SU-DHL-6 (cell line): ENCODE data around the gene LRRC63.

Experiments
- H2AFZ ChIP-seq: fragments of 200-600 bp; sonication (generic); 2 replicates; pipeline ENCODE4 v1.6.1; 2014; ENCODE audit warnings: low read depth, mild to moderate bottlenecking, moderate library complexity, mixed read lengths, antibody characterized with exemption, low read length; ENCODE audit not compliant: severe bottlenecking
- H3F3A ChIP-seq: fragments of 200-600 bp; shearing (Covaris generic); 2 replicates; pipeline ENCODE4 v1.6.0; 2016; ENCODE audit warnings: antibody characterized with exemption, mild to moderate bottlenecking; ENCODE audit not compliant: insufficient read depth
- H3K27ac ChIP-seq: fragments of 200-600 bp; sonication (generic); 2 replicates; pipeline ENCODE4 v1.5.1; 2016; ENCODE audit warnings: low read depth, mild to moderate bottlenecking, low read length, moderate library complexity, mixed read lengths
- H3K27me3 ChIP-seq: fragments of 200-600 bp; sonication (generic), shearing (Covaris generic); 2 replicates; pipeline ENCODE4 v1.6.0; 2014; ENCODE audit warnings: mild to moderate bottlenecking, low read length
- H3K36me3 ChIP-seq: fragments of 200-600 bp; sonication (generic); 2 replicates; pipeline ENCODE4 v1.6.1; 2014; ENCODE audit warnings: mild to moderate bottlenecking, low read length, mixed read lengths
- H3K4me2 ChIP-seq: fragments of 300-600, 200-600 bp; shearing (Covaris generic), sonication (generic); 2 replicates; pipeline ENCODE4 v1.6.0; 2014; ENCODE audit warnings: low read length, low read depth, mild to moderate bottlenecking; ENCODE audit not compliant: poor library complexity, severe bottlenecking
- H3K4me3 ChIP-seq: fragments of 200-600 bp; sonication (generic); 2 replicates; pipeline ENCODE4 v1.5.1; 2014; ENCODE audit warnings: antibody characterized with exemption, low read length, mild to moderate bottlenecking, mixed read lengths; ENCODE audit not compliant: insufficient read depth, poor library complexity, severe bottlenecking
- H3K79me2 ChIP-seq: fragments of 200-600 bp; sonication (generic); 2 replicates; pipeline ENCODE4 v1.6.1; 2014; ENCODE audit warnings: mild to moderate bottlenecking, low read length, moderate library complexity; ENCODE audit not compliant: insufficient read depth
- H3K9ac ChIP-seq: fragments of 200-600 bp; sonication (generic); 2 replicates; pipeline ENCODE4 v1.7.0; 2014; ENCODE audit warnings: mild to moderate bottlenecking, low read length
- H3K9me2 ChIP-seq: fragments of 200-600 bp; sonication (generic); replicated peaks from 2 replicates; pipeline ENCODE4 v1.6.1; 2014; ENCODE audit warnings: low read length; ENCODE audit not compliant: insufficient read depth
- H3K9me3 ChIP-seq: fragments of 200-600 bp; sonication (generic); 2 replicates; pipeline ENCODE4 v1.6.1; 2014; ENCODE audit warnings: low read length, mixed read lengths; ENCODE audit not compliant: insufficient read depth
- H4K20me1 ChIP-seq: fragments of 200-600 bp; sonication (generic); 2 replicates; pipeline ENCODE4 v1.6.1; 2014; ENCODE audit warnings: low read depth, mild to moderate bottlenecking, antibody characterized with exemption, low read length, moderate library complexity, mixed read lengths
- EZH2phosphoT487 ChIP-seq: fragments of 200-600 bp; sonication (generic), shearing (Covaris generic); conservative IDR thresholded peaks from 2 replicates; pipeline ENCODE4 v1.6.1; 2018; ENCODE audit warnings: mild to moderate bottlenecking, antibody characterized with exemption, low read length, moderate library complexity, mixed read lengths
- TF ChIP-seq, protein P1 (sequence below): fragments of 200-600 bp; sonication (generic); IDR thresholded peaks from one replicate; pipeline ENCODE4 v1.5.1; 2017; ENCODE audit warnings: antibody characterized with exemption, mild to moderate bottlenecking, low read length, moderate library complexity; ENCODE audit not compliant: insufficient read depth, poor library complexity, severe bottlenecking

The LRRC63 gene

DNA sequence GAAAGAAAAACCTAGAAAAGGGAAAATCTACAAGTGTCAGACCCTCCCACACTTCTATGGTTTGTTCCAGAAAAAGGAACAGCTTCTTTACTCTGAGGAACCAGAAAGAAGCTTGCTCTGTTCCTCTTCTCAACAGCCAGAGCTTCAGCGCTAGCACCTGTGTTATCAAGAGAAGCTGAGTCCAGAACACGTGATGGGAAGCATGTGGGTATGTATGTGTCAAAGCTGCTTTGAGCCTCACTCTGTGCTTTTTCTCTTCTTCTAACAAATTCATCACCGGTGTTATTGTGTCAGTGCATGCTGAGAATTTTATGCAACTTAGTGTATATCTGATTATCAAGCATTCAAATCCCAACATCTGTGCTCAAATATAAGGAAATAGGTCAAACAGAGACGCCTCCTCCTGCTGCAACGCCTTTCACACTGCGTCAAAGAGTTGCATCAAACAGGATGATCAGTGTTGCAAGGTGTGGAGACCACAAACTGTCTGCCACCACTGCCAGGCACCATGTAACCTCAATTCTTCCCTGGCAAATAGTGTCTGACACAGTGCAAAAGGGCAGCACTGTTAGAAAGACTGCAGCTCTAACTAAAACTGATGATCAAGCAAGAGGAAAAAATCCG is 83.9 kb downstream of the LRRC63 start:
- Histone ChIP-seq H3K27me3 (no peaks in the 10 kb centered on the region), H2AFZ (peak overlapping the region; percentile 21), H3K36me3 (no peaks in the 10 kb centered on the region), H4K20me1 (no peaks in the 10 kb centered on the region), H3K4me3 (no peak overlapping the region), H3K27ac (no peak overlapping the region), H3F3A (no peaks in the 10 kb centered on the region), H3K4me2 (no peak overlapping the region), H3K79me2 (no peaks in the 10 kb centered on the region), H3K9ac (no peak overlapping the region), H3K9me2 (no peaks in the 10 kb centered on the region), H3K9me3 (no peaks in the 10 kb centered on the region)
- no peak for TF ChIP-seq EZH2phosphoT487
- TF ChIP-seq, protein P1, sequence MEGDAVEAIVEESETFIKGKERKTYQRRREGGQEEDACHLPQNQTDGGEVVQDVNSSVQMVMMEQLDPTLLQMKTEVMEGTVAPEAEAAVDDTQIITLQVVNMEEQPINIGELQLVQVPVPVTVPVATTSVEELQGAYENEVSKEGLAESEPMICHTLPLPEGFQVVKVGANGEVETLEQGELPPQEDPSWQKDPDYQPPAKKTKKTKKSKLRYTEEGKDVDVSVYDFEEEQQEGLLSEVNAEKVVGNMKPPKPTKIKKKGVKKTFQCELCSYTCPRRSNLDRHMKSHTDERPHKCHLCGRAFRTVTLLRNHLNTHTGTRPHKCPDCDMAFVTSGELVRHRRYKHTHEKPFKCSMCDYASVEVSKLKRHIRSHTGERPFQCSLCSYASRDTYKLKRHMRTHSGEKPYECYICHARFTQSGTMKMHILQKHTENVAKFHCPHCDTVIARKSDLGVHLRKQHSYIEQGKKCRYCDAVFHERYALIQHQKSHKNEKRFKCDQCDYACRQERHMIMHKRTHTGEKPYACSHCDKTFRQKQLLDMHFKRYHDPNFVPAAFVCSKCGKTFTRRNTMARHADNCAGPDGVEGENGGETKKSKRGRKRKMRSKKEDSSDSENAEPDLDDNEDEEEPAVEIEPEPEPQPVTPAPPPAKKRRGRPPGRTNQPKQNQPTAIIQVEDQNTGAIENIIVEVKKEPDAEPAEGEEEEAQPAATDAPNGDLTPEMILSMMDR, result no peak

DNA sequence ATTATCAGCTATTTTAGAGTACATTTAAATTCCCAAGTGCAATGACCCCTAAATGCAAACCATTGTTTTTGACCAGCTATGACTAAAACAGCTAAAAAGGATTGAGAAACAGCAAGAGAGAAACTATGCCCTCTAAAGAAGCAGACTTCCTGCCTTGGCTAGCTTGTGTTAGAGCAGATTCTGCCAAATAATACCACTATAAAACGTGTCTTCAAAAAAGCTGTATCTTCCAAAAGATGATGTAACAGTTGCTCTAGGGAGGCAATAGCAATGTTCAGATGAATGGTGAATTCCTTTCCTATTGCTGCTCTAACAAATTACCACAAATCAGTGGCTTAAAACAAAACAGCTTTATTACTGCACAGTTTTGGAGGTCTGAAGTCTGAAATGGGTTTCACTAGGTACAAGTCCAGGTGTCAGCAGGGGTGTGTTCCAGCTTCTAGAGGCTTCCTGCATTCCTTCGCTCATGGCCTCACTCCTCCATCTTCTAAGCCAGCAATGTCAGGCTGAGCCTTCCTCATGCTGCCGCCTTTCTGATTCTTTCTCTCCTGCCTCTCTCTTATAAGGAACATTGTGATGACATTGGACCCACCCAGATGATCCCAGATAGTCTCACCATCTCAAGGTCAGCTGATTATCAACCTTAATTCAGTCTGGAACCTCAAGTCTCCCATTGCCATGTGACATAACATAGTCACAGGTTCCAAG is 84.5 kb downstream of the LRRC63 start:
- no peaks in the 10 kb centered on the region for H3K36me3 ChIP-seq
- H3F3A ChIP-seq, result no peaks in the 10 kb centered on the region
- no peaks in the 10 kb centered on the region for H4K20me1 ChIP-seq
- no peak overlapping the region for H3K4me2 ChIP-seq
- no peak overlapping the region for H3K4me3 ChIP-seq
- H3K27ac ChIP-seq, result no peak overlapping the region
- no peaks in the 10 kb centered on the region for H3K9me3 ChIP-seq
- TF ChIP-seq, protein P1, result no peak
- no peak for TF ChIP-seq EZH2phosphoT487
- no peaks in the 10 kb centered on the region for H3K79me2 ChIP-seq
- no peaks in the 10 kb centered on the region for H3K9me2 ChIP-seq
- no peak overlapping the region for H3K9ac ChIP-seq
- H3K27me3 ChIP-seq, result no peaks in the 10 kb centered on the region
- peak overlapping the region; percentile 21 for H2AFZ ChIP-seq

DNA sequence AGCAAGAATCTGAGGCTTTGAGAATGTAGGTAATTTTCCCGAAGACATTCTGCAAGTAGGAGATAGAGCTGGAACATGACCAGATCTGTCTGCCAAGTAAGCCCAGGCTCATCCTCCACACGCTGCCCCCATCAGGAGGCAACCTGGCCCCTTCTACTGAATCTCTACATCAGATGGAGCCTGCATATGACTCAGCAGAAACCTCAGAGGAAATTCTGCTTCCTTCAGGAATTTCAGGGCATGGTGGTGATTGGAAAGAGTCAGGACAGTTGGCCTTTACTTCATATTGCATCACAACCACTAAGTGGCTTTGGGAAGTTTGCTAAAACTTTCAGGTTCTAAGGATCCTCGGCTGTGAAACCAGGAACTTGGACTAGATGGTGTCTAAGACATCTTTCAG is 85.2 kb downstream of the LRRC63 start:
- no peak overlapping the region for H3K4me3 ChIP-seq
- H3K36me3 ChIP-seq, result no peaks in the 10 kb centered on the region
- no peak overlapping the region for H3K27ac ChIP-seq
- peak overlapping the region; percentile 9 for H2AFZ ChIP-seq
- no peak for TF ChIP-seq EZH2phosphoT487
- TF ChIP-seq, protein P1, result no peak
- no peaks in the 10 kb centered on the region for H3K9me3 ChIP-seq
- H3K79me2 ChIP-seq, result no peaks in the 10 kb centered on the region
- H3K27me3 ChIP-seq, result no peaks in the 10 kb centered on the region
- no peak overlapping the region for H3K9ac ChIP-seq
- H4K20me1 ChIP-seq, result no peaks in the 10 kb centered on the region
- no peaks in the 10 kb centered on the region for H3K9me2 ChIP-seq
- H3K4me2 ChIP-seq, result no peak overlapping the region
- no peaks in the 10 kb centered on the region for H3F3A ChIP-seq
